ENCODE results near the gene SPTLC1. TPM values are rescaled to one million over a fixed set of nuclear protein-coding genes. Genes with fewer than 3 reads are reported as not detected.

SPTLC1 gene
- total RNA-seq, 4 donors from 2014 or later = 50.0 to 57.8 (median 52.5) TPM

DNA sequence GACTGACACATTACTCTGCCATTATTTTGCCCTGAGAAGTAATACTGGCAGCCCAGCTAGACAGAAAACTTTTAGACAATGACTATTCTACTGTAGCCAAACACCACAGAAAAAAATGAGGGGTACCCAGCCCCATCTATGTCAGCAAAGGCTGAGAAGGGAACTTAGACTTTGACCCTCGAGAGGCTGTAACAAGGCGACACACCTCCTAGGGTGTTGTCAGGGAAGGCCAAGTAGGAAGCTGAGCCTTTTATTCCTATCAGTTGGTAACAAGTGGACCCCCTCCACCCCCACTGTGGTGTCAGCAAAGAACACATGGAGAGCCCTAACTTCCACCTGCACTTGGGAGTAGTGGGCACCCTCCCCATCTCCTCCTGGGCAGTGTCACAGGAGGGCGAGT lies 55.6 kb downstream of the SPTLC1 start:
- intact Hi-C loops (cut with DNase I) = no loop called here
- no peak overlapping the region for H3K4me3 ChIP-seq
- WGBS = 97% methylated on average over 3 of the region's 3 CpGs
- H3K9me3 ChIP-seq = peaks cover 0 to 30% (median 15%) of the 10 kb centered on the region in 4 donors
- no peaks in the 10 kb centered on the region for H3K4me1 ChIP-seq
- H3K27me3 ChIP-seq = no peaks in the 10 kb centered on the region
- no peak overlapping the region for H3K27ac ChIP-seq (replicated peaks in 1 of 4)
- no peak for DNase-seq (ENCODE audit: extremely low spot score)
- H3K36me3 ChIP-seq = peaks cover 4 to 65% (median 20%) of the 10 kb centered on the region in 4 donors
- no peak for TF ChIP-seq POLR2A (IDR thresholded peaks at IDR 0.05; ENCODE audit: low read depth)
- TF ChIP-seq EP300 (IDR thresholded peaks at IDR 0.05) = no peak
- TF ChIP-seq POLR2AphosphoS5 (IDR thresholded peaks at IDR 0.05) = no peak
- TF ChIP-seq, protein P1, sequence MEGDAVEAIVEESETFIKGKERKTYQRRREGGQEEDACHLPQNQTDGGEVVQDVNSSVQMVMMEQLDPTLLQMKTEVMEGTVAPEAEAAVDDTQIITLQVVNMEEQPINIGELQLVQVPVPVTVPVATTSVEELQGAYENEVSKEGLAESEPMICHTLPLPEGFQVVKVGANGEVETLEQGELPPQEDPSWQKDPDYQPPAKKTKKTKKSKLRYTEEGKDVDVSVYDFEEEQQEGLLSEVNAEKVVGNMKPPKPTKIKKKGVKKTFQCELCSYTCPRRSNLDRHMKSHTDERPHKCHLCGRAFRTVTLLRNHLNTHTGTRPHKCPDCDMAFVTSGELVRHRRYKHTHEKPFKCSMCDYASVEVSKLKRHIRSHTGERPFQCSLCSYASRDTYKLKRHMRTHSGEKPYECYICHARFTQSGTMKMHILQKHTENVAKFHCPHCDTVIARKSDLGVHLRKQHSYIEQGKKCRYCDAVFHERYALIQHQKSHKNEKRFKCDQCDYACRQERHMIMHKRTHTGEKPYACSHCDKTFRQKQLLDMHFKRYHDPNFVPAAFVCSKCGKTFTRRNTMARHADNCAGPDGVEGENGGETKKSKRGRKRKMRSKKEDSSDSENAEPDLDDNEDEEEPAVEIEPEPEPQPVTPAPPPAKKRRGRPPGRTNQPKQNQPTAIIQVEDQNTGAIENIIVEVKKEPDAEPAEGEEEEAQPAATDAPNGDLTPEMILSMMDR (IDR thresholded peaks at IDR 0.05) = no peak

DNA sequence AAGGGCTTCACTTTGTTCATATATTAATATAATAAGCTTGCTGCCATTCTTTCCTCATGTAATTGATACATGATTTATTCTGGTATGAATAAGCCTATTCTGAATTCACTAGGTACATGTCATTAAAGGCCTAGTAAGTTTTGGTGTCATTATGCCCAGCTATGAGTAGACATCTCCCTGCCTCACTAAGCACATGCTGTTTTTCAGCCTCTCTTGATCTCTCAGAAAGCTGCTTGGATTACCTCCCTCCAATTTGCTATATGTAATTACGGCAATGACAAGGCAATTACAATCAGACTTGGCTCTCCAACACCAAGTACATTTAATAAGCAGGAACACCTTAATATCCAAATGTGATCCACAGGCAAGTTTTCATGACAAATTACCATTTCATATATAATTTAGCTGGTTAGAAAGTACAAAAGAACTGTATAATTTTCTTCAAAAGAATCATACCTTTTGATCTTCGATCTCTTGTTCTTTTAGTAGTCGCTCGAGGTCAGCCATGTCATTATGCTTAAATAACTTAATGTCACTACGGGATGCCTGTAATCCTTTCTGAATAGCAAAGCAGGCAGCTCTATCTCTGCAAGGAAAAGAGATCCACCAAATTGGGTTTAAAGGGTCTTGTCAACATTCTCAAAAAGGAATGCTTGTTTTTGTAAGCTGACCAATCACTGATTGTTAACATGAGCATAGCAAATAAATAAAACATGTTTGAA lies 56.3 kb downstream of the SPTLC1 start:
- Histone ChIP-seq H3K36me3 (peaks cover 12 to 65% (median 25%) of the 10 kb centered on the region in 4 donors), H3K9me3 (peaks cover 0 to 27% (median 15%) of the 10 kb centered on the region in 4 donors), H3K27ac (replicated peaks in 1 of 4) (no peak overlapping the region), H3K27me3 (no peaks in the 10 kb centered on the region), H3K4me3 (no peak overlapping the region), H3K4me1 (no peaks in the 10 kb centered on the region)
- WGBS = 94% methylated on average over 5 of the region's 5 CpGs
- no peak for DNase-seq (ENCODE audit: extremely low spot score)
- intact Hi-C loops (cut with DNase I) = no loop called here
- TF ChIP-seq POLR2A (IDR thresholded peaks at IDR 0.05; ENCODE audit: low read depth) (no peak), POLR2AphosphoS5 (IDR thresholded peaks at IDR 0.05) (no peak), EP300 (IDR thresholded peaks at IDR 0.05) (no peak)
- TF ChIP-seq, protein P1 (IDR thresholded peaks at IDR 0.05) = no peak

DNA sequence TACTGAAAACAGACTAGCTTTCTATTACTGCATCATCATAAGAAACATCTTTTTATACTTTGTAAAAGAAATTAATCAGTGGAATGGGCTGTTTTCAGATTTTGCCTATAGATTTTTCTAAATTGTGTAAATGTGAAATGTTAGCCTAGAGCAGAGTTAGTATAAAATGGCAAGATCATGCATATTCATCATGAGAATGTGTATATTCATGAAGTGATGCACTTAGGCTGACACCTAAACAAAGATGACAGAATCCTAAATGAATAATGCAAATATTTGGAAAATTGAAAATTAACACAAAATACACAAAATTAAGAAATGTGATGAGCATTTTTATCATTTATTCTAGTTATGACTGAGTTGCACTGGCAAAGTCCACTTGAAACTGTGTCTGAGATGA lies 57.2 kb downstream of the SPTLC1 start:
- TF ChIP-seq, protein P1 (IDR thresholded peaks at IDR 0.05) = no peak
- TF ChIP-seq EP300 (IDR thresholded peaks at IDR 0.05) (no peak), POLR2A (IDR thresholded peaks at IDR 0.05; ENCODE audit: low read depth) (no peak), POLR2AphosphoS5 (IDR thresholded peaks at IDR 0.05) (no peak)
- Histone ChIP-seq H3K36me3 (peaks cover 15 to 65% (median 27%) of the 10 kb centered on the region in 4 donors), H3K9me3 (peaks cover 0 to 19% (median 13%) of the 10 kb centered on the region in 4 donors), H3K27me3 (no peaks in the 10 kb centered on the region), H3K4me3 (no peak overlapping the region), H3K4me1 (no peaks in the 10 kb centered on the region), H3K27ac (replicated peaks in 1 of 4) (no peak overlapping the region)
- DNase-seq (ENCODE audit: extremely low spot score) = no peak
- intact Hi-C loops (cut with DNase I) = no loop called here

DNA sequence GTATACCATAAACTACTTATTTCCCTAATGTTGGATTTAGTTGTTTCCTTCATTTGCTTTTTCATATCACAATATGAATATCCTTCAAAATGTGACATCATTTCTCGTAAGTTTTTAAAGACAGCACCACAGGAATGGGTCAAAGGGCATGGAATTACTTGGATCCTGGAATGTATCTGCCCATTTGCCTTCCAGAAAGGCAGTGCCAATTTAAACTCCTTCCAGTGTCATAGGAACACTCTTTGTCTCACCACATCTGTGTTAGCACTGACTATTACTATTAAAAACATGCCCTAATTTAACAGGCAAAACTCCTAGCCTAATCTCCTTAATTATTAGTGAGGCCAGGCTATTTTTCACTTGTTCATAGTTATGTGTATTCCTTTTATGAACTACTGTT lies 58.0 kb downstream of the SPTLC1 start:
- H3K27me3 ChIP-seq = no peaks in the 10 kb centered on the region
- WGBS = 87% methylated on average over 1 of the region's 1 CpG
- TF ChIP-seq, protein P1 (IDR thresholded peaks at IDR 0.05) = no peak
- TF ChIP-seq EP300 (IDR thresholded peaks at IDR 0.05) (no peak), POLR2AphosphoS5 (IDR thresholded peaks at IDR 0.05) (no peak), POLR2A (IDR thresholded peaks at IDR 0.05; ENCODE audit: low read depth) (no peak)
- peaks cover 15 to 63% (median 30%) of the 10 kb centered on the region in 4 donors for H3K36me3 ChIP-seq
- H3K4me3 ChIP-seq = no peak overlapping the region
- no peak overlapping the region for H3K27ac ChIP-seq (replicated peaks in 1 of 4)
- peaks cover 0 to 16% (median 11%) of the 10 kb centered on the region in 4 donors for H3K9me3 ChIP-seq
- DNase-seq (ENCODE audit: extremely low spot score) = no peak
- intact Hi-C loops (cut with DNase I) = no loop called here
- H3K4me1 ChIP-seq = no peaks in the 10 kb centered on the region
